ENCODE measurements around the gene WRAP53. TPM values are rescaled to one million over a fixed set of nuclear protein-coding genes. Genes with fewer than 3 reads are reported as not detected.

Gene WRAP53
- total and polyA plus RNA-seq, 12 donors = 3.8 to 12.1 (median 4.9) TPM

DNA sequence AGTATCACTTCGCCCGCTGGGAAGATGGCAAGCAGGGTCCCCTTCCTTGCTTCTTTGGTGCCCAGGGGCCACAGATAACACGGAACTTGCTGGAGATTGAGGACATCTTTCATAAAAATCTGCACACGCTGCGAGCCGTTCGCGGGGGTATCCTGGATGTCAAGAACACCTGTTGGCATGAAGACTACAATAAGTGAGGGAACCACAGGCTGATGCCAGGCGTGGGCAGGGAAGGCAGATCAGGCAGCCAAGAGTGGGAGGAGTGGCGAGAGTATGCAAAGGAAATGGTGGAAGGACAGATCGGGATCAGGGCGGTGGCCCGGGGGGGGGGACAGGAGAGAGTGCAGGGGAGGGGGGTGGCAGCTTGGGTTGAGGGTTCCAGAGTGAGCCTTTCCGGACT is 51.5 kb downstream of the WRAP53 start:
- Histone ChIP-seq H3K9me3 (no peaks in the 10 kb centered on the region), H3K27me3 (peaks cover 0 to 31% (median 14%) of the 10 kb centered on the region in 7 donors), H3K4me3 (no peak overlapping the region), H3K4me1 (peaks cover 0 to 15% (median 0%) of the 10 kb centered on the region in 9 donors), H3K36me3 (no peaks in the 10 kb centered on the region), H3K27ac (no peak overlapping the region)
- no peak for DNase-seq
- 63 to 68% methylated on average over 14 of the region's 14 CpGs for WGBS, 2 donors
- no peak for TF ChIP-seq CTCF (IDR thresholded peaks at IDR 0.05)
- intact Hi-C loops (cut with DNase I) = loop anchor here in 7 of 10 donors (5.0 to 10.0 kb wide), 13 partner anchors 75 to 315 kb away; partner anchors contain the start of genes CYB5D1 (in 2 of the 7), NAA38 (in 2 of the 7), TMEM88 (in 2 of the 7) and KDM6B (in 1 of the 7)
- ATAC-seq = no peak

DNA sequence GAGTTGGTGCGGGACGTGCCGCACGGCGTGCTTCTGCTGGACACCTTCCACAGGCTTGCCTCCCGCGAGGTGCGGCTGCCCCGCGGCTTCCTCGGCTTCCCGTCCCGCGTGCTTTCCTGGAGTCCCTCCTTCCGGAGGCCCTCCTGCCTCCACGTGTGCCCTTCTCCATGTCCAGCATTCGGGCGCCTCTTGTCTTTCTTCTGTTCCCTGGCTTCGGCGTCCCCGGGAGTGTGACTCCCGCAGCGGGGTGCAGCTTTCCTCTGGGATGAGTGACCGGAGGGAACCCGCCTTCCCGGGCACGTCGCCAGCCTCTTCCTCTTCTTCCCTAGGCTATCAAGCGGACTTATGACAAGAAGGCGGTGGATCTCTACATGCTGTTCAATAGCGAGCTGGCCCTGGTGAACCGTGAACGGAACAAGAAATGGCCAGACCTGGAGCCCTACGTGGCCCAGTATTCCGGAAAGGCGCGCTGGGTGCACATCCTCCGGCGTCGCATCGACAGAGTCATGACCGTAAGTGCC is 52.3 kb downstream of the WRAP53 start:
- Histone ChIP-seq H3K27ac (no peak overlapping the region), H3K4me3 (peak overlapping the region in 6 of 10 donors; percentile 7 to 41 (median 22)), H3K36me3 (no peaks in the 10 kb centered on the region), H3K9me3 (no peaks in the 10 kb centered on the region), H3K27me3 (peaks cover 0 to 31% (median 14%) of the 10 kb centered on the region in 7 donors), H3K4me1 (peaks cover 0 to 15% (median 0%) of the 10 kb centered on the region in 9 donors)
- WGBS, 2 donors = 51 to 70% methylated on average over 42 of the region's 42 CpGs
- TF ChIP-seq CTCF (IDR thresholded peaks at IDR 0.05) = no peak
- peak in 2 of 8 donors; percentile 13 to 43 for ATAC-seq
- intact Hi-C loops (cut with DNase I) = loop anchor here in 7 of 10 donors (5.0 to 10.0 kb wide), 13 partner anchors 74 to 314 kb away; partner anchors contain the start of genes CYB5D1 (in 2 of the 7), NAA38 (in 2 of the 7), TMEM88 (in 2 of the 7) and KDM6B (in 1 of the 7)
- DNase-seq = peak in 1 of 2 donors; percentile 27

GRCh38 chr17:7742729-7743128 is 54.5 kb downstream of the WRAP53 start:
- H3K9me3 ChIP-seq = no peaks in the 10 kb centered on the region
- H3K27me3 ChIP-seq = peaks cover 0 to 31% (median 14%) of the 10 kb centered on the region in 7 donors
- no peak overlapping the region for H3K4me3 ChIP-seq
- no peaks in the 10 kb centered on the region for H3K36me3 ChIP-seq
- WGBS, 2 donors = 62 to 63% methylated on average over 10 of the region's 10 CpGs
- no peak for TF ChIP-seq CTCF (IDR thresholded peaks at IDR 0.05)
- H3K4me1 ChIP-seq = peaks cover 0 to 19% (median 1%) of the 10 kb centered on the region in 9 donors
- H3K27ac ChIP-seq = no peak overlapping the region
- intact Hi-C loops (cut with DNase I) = loop anchor here in 8 of 10 donors (1.0 to 10.0 kb wide), 16 partner anchors 72 to 312 kb away; partner anchors contain the start of genes CYB5D1 (in 2 of the 8), NAA38 (in 2 of the 8), TMEM88 (in 2 of the 8) and KDM6B (in 1 of the 8)
- DNase-seq (no peak), ATAC-seq (no peak)

DNA sequence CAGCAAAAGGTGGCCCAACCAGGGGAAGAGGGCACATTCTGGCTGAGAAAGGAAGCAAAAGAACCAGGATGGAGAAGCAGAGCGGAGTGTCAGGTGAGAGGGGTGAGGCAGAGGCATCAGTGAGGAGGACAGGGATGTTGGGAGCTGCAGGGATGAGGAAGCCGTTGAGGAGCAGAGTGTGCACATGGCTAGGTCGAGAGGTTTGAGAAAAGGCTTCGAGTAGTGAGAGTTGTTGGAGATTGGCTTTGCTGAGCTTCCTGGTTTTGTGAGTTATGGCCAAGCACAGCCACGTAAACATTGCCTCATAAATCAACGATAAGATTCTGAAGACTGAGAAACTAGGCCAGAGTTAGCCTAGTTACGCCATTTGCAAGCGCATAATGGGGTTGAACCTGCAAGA is 56.1 kb downstream of the WRAP53 start:
- H3K9me3 ChIP-seq = no peaks in the 10 kb centered on the region
- H3K4me1 ChIP-seq = peaks cover 0 to 28% (median 8%) of the 10 kb centered on the region in 9 donors
- DNase-seq (no peak), ATAC-seq (peak in 1 of 8 donors; percentile 46)
- no peak overlapping the region for H3K27ac ChIP-seq
- no peaks in the 10 kb centered on the region for H3K36me3 ChIP-seq
- no peak overlapping the region for H3K4me3 ChIP-seq
- no peak for TF ChIP-seq CTCF (IDR thresholded peaks at IDR 0.05)
- 76 to 81% methylated on average over 8 of the region's 8 CpGs for WGBS, 2 donors
- H3K27me3 ChIP-seq = peaks cover 0 to 25% (median 14%) of the 10 kb centered on the region in 7 donors
- intact Hi-C loops (cut with DNase I) = loop anchor here in 7 of 10 donors (5.0 to 10.0 kb wide), 13 partner anchors 70 to 310 kb away; partner anchors contain the start of genes CYB5D1 (in 2 of the 7), NAA38 (in 2 of the 7), TMEM88 (in 2 of the 7) and KDM6B (in 1 of the 7)
